ENCODE measurements around the gene FOXO3. TPM values are rescaled to one million over a fixed set of nuclear protein-coding genes. Genes with fewer than 3 reads are reported as not detected.

FOXO3 gene
- total and polyA plus RNA-seq, 2 donors (not counting 3 experiments of a cell fraction or from before 2014, with no cell fraction given), result 14.4 to 16.9 TPM

DNA sequence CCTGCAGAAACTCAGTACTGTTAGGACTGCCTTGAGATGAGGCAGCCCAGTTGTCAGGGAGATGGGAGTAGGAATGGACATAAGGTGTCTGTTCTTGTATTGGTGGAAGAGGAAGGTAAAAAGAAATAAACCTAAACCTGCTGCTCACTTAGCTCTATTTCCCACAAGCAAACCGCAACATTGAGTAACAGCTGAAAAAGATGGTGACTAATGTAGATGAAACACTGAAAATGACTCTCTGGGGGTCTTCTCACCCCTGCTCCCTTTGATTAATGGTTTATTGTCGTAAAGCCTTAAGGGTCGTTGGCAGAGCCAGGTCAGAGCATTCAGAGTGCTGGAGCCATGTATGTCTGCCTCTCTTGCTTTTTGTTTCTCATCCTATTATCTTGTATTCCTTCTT is 87.5 kb downstream of the FOXO3 start:
- Histone ChIP-seq H3K9me3 (replicated peaks; ENCODE audit: control insufficient read depth, insufficient read depth, low read length) (no peaks in the 10 kb centered on the region), H3K4me2 (ENCODE audit: insufficient read depth, low read length) (no peak overlapping the region), H2AFZ (ENCODE audit: low read depth, low read length) (no peak overlapping the region), H3K9ac (replicated peaks; ENCODE audit: extremely low read depth, insufficient read depth, low read length) (no peak overlapping the region), H3K36me3 (ENCODE audit: control insufficient read depth in 2 of 2, extremely low read depth in 1 of 2, insufficient read depth in 2 of 2, low read length in 2 of 2) (no peaks in the 10 kb centered on the region), H4K20me1 (replicated peaks; ENCODE audit: control insufficient read depth, extremely low read depth, insufficient read depth, low read length) (no peaks in the 10 kb centered on the region), H3K9me1 (replicated peaks; ENCODE audit: control insufficient read depth, extremely low read depth, insufficient read depth, low read length) (no peaks in the 10 kb centered on the region), H3K4me1 (ENCODE audit: control insufficient read depth, extremely low read depth, insufficient read depth, low read length) (no peaks in the 10 kb centered on the region), H3K79me2 (ENCODE audit: control insufficient read depth, insufficient read depth, low read length) (no peaks in the 10 kb centered on the region), H3K27me3 (ENCODE audit: control insufficient read depth in 2 of 2, insufficient read depth in 2 of 2, low read length in 2 of 2) (no peaks in the 10 kb centered on the region), H3K4me3 (replicated peaks in 1 of 3; ENCODE audit: insufficient read depth in 1 of 3, low read depth in 1 of 3, low read length in 3 of 3) (no peak overlapping the region), H3K27ac (ENCODE audit: insufficient read depth, low read depth, low read length) (no peak overlapping the region)
- CTCF ChIA-PET, result interaction anchor here (1.1 kb wide), 1 partner anchor 19 kb away, joined by 3 read pairs; no protein-coding TSS in a partner anchor
- intact Hi-C loops (cut with micrococcal nuclease) (no loop called here), dilution Hi-C loops (cut with MboI; ENCODE audit: extremely low pct_ligation_motif_present, low sequenced_read_pairs) (no loop called here)
- FAIRE-seq, result no peak
- TF ChIP-seq, protein P1, sequence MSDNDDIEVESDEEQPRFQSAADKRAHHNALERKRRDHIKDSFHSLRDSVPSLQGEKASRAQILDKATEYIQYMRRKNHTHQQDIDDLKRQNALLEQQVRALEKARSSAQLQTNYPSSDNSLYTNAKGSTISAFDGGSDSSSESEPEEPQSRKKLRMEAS (IDR thresholded peaks at IDR 0.05; ENCODE audit: insufficient read depth, insufficient read length), result no peak
- TF ChIP-seq POLR2AphosphoS5 (IDR thresholded peaks at IDR 0.05; ENCODE audit: insufficient read depth, low read depth, low read length) (no peak), FOS (IDR thresholded peaks at IDR 0.05; ENCODE audit: borderline replicate concordance, insufficient read depth, low read length) (no peak), JUN (IDR thresholded peaks at IDR 0.05; ENCODE audit: borderline replicate concordance, insufficient read depth, insufficient read length, low read depth) (no peak), GATA2 (IDR thresholded peaks at IDR 0.05; ENCODE audit: insufficient read depth, insufficient read length, low read depth, low read length) (no peak), MYC (IDR thresholded peaks at IDR 0.05; ENCODE audit: low read depth, low read length) (no peak), EZH2 (IDR thresholded peaks at IDR 0.05; ENCODE audit: borderline replicate concordance, low read depth, low read length, severe bottlenecking) (no peak), POLR2A (IDR thresholded peaks at IDR 0.05; ENCODE audit: low read depth, low read length) (no peak)
- TF ChIP-seq, protein P2, sequence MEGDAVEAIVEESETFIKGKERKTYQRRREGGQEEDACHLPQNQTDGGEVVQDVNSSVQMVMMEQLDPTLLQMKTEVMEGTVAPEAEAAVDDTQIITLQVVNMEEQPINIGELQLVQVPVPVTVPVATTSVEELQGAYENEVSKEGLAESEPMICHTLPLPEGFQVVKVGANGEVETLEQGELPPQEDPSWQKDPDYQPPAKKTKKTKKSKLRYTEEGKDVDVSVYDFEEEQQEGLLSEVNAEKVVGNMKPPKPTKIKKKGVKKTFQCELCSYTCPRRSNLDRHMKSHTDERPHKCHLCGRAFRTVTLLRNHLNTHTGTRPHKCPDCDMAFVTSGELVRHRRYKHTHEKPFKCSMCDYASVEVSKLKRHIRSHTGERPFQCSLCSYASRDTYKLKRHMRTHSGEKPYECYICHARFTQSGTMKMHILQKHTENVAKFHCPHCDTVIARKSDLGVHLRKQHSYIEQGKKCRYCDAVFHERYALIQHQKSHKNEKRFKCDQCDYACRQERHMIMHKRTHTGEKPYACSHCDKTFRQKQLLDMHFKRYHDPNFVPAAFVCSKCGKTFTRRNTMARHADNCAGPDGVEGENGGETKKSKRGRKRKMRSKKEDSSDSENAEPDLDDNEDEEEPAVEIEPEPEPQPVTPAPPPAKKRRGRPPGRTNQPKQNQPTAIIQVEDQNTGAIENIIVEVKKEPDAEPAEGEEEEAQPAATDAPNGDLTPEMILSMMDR (IDR thresholded peaks at IDR 0.05; ENCODE audit: extremely low read depth in 1 of 2, insufficient read depth in 1 of 2, low read depth in 1 of 2, low read length in 2 of 2), result no peak
- POLR2A ChIA-PET, result interaction anchor here (0.7 kb wide), 1 partner anchor 24 kb away, joined by 3 read pairs; no protein-coding TSS in a partner anchor
- no TSS peak for BruUV-seq (replicated peaks)
- DNase-seq (ENCODE audit: low read depth, low spot score), result no peak
